NCI-H128 (cell line): ENCODE results near the gene JAKMIP1.

Experiments used
- DNase-seq: peaks from one replicate; lab custom pipeline; 2025; ENCODE audit not compliant: unreplicated experiment; lab: John Stamatoyannopoulos, UW

Gene JAKMIP1

DNA sequence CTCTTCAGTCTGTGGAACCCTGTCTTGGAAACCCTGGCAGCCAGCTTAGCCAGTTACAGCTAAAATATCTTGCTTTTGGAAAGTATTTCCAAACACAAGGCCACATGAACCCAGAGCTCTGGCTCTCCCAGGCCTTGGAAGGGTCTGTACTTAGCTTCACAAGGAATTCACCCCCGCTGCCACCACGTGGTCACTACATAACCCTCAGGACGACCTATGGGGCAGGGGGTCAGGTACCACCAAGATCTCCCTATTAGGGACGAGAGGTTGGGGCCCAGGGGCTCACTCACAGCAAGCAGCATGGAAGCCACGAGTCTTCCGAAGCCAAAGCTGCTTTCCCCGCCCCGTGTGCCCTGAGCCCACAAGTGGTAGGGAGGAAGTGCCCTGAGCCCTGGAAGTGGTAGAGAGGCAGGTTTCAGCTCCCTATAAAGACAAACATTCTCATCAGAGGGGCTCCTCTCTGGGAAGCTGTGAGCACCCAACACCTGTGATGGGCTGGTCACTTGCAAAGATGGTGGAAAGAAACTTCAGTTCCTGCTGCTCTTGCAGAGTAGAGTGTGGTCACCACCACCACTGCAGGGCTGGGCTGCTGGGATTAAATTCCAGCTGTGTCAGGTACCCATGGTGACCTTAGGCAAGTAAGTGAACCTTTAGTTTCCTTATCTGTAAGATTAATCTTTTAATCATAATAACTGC, 4.7 kb upstream of the JAKMIP1 start:
- DNase-seq, result no peak

DNA sequence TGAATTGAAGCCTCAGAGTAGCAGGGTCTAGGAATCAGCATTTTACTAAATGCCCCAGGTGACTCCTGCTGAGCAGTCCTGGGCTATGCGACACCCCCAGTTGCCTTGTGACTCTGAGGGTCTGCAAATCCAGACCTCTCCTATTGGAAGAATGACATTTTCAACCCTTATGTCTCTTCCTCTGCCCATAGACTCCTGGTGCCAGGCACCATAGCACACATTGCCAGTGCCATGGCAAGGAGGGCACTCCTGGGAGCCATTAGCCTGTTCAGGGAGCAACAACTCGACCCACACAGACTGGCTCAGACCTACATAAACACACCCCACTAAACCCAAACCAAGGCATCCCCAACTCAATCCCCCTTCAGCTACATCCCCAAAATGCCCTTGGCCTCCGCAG, 3.7 kb upstream of the JAKMIP1 start:
- no peak for DNase-seq

DNA sequence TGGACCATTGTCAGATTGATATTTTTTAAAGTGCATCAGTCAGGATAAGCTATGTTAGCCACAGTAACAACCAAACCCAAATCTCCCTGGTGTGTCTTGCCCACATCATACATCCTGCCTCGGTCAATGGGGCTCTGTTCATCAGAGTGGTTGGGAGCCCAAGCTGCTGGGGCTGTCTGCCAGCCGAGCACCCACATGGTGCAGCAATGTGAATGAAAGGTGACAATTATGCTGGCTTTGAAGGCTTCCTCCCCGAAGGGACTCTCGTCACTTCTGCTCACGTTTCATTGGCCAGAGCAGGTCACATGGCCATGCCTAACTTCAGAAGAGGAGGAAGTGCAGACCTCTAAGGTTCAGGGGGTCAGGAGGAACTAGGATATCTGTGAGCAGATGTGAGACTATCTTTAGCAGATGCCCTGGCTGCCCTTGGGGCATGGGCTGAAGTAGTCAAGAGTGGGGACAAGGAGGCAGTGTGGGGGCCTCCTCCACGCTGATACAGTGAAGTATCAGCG, 1.3 kb upstream of the JAKMIP1 start:
- no peak for DNase-seq

DNA sequence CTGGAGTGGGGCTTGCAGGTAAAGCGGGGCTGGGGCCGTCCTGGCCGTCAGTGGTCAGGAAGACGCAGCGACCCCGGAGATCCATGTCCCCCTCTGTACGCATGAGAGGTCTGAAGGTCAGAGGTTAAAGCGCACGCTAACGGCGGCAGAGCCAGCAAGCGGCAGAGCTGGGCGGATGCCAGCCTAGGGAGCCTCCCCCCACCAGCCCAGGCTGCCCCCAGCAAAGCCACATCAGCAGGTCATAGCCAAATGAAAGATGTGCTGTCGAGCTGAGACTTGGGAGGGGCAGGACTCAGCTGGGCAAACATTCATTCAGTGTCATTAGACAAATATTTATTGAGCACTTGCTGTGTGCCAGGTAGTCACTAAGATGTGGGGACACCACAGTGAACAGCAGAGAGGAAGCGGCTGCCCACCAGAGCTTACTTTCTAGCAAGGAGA, 593 bp upstream of the JAKMIP1 start:
- DNase-seq, result no peak

DNA sequence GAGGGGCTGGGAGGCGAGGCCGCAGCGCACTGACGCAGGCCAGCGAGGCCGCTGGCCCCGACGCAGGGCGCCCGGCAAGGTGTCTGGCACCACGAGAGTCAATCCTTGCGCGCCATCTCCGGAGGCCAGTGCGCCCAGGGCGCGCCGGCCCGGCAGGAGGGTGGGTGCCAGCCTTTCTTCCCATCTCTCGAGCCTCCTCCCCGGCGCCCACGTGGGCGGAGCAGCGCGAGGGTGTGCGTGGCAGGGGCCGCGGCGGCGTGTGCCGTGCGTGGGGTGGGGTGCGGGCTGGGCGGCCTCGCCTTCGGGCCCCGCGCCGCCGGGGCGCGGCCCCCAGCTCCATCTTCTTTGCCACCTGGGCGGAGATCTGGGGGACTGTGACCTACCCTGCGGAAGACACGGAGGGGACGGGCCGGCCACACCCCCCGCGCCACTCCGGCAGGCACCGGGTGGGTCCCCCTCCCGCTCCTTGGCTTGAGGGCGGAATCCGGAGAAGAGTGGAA, 877 bp downstream of the JAKMIP1 start:
- DNase-seq, result no peak

DNA sequence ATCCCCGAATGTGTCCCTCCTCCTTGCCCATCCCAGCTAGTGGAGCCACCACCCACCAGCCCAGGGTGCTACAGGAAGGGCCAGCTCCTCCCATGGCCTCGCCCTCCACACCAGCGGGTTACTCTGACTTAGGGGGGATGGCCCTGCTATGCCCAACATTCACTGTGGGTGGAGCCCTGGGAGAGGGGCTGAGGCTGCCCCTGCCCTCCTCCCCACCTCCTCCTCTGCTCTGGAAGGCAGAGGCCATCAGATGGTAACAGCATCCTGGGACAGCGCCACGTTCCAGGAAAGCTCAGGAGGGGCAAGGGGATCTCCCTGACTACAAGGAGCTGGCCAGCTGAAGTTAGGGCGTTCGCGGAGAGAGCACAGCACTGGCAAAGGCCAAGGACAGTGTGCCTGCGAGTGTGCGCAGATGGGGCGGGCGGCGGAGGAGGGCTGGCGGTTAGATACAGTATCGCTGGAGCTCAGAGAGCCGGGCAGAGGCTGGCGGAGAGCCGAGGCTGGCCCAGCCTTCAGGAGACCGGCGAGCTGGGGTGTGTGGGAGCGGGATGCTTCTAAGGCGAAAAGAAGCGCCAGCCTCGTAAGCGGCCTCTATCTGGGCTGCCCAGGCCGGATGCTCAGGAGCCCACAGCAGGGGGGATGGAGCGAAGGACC, 1.5 kb downstream of the JAKMIP1 start:
- DNase-seq, result no peak

DNA sequence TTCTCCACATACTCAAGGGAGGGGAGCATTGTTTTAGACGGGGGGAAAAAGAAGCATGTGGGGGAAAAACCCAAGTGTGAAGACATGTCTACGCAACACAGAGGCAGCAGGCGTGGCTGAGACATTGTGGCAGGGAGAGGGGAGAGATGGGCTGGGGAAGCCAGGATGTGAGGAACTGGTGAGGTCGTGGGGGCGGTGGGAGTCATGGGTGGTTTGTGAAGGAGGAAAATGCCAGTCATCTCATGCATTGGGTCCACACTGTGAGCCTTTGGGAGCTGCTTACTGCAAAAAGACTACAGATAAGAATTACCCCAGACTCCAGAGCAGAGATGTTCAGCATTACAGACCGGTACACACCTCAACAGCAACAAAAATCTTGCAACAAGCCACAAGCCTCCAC, 2.1 kb downstream of the JAKMIP1 start:
- DNase-seq, result no peak

DNA sequence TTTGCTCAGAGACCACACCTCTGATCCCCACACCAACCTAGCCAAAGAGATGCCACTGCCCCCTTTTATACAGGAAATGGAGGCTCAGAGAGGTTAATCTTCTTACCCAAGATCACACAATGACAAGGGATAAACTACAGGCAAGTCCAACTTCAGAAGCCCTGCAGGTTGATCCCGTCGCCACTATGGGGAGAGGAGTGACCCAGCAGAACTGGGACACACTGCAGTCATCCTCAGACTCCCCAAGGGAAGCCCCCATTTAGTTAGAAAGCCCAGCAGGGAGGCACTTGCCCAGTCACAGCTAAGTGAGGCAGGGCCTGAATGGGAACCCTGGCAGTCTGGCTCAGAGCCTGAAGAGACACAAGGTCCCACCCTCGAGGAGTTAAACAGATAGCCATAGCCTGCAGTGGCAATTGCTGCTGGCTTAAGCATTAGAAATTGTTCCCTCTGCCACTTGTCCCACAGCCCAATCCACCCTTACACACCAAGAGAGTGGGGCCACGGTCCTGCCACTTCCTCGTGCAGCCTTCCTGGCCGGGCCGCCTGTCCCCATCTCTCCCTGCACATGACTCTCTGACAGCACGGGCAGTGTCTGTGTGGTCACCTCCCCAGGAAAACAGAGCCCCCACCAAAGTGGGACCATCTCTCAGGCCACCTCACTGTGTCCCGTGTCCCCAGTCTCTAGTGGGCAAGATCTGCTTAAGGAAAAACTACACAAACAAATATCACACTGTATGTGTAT, 2.7 kb downstream of the JAKMIP1 start:
- DNase-seq, result no peak

DNA sequence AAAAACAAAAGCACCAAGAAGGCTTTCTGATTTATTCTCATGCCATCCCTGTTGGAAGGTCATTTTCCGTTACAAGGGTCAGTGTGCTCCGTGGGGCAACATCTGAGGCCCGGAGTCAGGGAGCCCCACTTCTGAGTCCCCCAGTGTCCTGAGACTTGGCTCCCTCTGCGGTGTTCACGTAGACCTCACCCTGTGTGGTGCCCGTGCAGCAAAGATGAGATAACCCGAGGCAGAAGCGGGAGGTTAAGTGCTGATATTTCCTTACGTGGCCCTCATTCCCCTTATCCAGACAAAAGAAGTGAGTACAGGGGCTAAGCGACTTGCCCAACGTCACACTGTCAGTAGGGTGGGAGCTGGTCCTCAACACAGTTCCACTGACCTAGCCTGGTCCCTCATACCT, 3.5 kb downstream of the JAKMIP1 start:
- no peak for DNase-seq

DNA sequence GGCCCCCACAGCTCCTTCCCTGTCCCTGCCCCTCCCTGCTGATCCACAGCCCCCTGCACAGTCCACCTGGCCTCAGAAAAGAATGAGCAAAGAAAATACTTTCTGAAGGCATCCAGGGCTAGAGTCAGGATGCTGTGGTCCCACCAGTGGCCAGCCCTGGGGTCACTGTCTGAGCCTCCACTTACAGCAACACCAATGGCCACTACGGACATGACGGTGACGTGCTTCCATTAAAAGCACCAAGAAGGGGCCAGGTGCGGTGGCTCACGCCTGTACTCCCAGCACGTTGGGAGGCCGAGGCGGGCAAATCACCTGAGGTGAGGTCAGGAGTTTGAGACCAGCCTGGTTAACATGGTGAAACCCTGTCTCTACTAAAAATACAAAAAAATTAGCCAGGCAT, 4.0 kb downstream of the JAKMIP1 start:
- DNase-seq, result no peak

DNA sequence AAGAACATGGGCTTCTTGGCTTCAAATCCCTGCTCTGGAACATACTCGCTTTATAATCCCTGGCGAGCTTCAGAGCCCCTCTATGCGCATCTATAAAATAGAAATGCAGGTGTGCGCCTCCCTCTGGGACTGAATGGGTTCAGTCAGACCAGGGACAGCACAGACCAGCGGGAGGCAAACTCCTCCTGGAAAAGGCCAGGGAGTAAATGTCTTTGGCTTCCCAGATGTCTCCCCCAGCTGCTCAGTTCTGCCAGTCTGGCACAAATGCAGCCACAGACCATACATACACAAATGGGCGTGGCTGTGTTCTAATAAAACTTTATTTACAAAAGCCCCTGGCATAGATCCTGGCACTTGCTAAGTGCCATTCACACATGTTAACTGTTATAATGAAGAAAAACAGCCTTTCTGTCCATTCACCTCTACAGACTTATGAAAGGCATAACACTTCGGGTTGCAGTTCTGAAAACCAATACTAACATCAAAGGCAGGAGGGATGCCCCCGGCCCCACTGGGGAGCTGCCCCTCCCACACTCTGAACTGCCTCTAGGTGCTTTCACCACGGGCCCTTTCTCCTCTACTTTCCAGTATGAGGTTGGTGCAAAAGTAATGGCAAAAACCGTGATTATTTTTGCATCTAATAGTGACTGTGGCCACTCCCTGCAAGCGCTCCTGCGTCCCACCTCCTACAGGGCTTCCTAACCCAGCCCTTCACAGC, 4.6 kb downstream of the JAKMIP1 start:
- no peak for DNase-seq

DNA sequence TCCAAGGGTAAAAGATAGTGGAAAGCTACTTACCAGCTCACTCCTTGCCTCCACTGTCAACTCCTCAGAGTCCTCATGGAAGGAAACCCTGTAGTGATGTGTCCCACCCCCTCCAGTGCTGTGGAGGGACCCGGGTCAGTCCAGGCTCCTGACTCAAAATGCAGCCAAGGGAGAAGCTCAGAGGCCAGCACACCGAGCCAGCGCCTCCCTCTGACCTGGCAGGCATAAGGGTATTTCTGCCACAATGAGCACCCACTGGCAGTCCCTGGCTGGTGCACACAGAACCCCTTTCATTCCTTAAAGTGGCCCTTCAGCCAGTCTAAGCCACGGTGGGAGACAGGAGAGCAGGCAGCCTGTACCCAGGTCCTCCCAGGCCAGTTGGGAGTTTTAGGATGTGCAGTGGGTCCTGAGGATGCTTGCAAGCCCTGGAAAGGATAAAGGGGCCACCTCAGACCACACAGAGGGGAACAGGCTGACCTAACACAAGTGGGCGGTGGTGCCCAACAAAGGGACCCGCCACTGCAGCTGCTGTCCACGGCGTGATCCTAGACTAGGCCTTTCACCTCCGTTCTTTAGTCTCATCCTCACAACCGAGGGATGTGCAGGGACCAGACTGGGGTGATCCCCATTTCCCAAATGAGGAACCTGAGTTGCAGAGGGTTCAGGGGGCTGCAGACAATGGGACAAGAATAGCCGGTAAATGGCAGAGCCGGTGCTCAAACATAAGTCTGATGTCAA, 5.7 kb downstream of the JAKMIP1 start:
- DNase-seq, result no peak

DNA sequence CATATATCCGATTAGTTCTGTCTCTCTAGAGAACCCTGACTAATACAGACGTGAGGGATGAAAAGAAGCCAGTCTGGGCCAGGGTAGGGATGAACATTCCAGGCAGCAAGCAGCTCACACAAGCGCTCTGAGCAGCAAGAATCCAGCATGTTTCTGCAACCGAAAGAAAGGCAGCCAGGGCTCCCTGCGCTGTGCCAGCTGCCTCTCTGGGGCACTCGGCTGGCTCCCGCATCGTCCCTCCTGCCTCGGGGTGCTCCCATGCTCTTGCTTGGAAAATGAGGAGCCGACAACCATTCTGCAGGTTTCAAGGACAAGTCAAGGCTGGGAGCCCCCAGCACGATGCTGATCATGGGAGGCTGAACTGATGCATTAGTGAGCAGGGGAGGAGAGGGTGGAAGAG, 7.0 kb downstream of the JAKMIP1 start:
- no peak for DNase-seq

DNA sequence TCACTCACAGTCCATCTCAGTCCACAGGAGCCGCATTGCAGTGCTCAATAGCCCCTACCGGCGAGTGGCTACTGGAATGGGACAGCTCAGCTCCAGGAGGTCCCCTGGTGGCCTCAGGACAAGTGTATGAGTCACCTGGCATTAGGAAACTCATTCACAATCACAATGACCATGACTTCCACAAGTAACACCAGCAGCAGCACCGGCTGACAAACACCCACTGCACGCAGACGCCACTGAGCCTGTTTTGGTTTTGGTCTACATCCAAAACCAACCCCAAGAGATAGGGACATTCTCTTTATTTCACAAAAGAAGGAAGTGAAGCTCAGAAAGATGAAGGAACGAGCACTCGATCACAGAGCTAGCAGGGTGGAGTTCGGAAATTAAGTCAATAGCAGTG, 8.1 kb downstream of the JAKMIP1 start:
- DNase-seq, result no peak

DNA sequence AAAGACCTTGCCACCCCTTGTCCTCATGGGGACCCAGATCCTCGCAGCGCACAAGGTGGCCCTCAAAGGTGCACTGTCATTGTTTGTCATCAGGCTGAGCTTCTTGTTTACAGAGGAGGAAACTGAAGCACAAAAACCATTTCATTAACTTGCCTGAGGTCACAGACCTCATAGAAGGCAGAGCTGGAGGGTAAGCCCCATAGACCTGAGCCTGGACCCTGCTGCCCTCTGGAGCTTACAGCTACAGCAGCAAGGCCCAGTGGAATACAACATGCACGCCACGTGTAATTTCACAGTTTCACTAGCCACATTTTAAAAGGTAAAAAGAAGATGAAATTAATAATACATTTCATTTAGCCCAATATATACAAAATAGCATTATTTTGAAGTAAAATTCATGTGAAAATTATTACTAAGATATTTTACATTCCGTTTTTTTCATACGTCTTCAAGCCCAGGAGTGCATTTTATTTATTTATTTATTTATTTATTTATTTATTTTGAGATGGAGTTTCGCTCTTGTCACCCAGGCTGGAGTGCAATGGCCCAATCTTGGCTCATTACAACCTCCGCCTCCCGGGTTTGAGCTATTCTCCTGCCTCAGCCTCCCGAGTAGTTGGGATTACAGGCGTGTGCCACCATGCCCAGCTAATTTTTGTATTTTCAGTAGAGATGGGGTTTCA, 8.8 kb downstream of the JAKMIP1 start:
- DNase-seq, result no peak

DNA sequence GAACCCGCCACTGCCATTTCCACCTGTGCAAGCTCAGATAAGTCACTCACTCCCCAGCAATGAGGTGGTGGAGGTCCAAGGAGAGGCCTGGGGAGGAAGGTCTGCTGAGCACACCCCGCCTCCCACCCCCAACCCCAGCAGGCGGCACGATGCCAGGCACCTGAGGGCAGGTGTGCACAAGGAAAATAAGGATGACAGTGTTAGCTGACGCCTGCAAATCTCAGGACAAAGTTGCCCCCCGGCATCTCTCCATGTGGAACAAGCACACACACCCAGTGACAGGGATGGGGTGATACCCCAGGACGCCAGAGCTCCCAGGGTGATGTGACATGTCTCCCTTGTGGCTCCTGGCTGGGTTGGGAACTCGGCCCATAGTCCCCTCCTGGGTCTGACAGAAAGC, 9.9 kb downstream of the JAKMIP1 start:
- DNase-seq, result no peak

DNA sequence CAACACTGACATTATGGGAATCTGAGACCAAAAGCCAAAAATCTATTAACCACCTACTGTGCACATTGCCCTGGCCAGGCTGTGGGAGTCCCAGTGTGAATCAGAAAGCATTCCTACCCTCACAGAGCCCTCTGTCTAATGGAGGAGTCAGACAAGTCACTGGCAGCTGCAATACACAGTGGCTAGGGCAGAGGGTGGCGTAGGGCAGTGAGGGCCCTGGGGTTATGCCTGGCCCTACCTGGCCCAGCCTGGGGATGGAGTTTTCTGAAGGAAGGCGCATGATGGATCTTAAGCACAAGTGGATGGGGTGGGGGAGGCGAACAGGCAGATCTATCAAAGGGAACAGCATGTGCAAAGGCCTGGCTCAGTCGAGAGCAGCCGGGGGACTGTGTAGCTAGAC, 10.8 kb downstream of the JAKMIP1 start:
- DNase-seq, result no peak

DNA sequence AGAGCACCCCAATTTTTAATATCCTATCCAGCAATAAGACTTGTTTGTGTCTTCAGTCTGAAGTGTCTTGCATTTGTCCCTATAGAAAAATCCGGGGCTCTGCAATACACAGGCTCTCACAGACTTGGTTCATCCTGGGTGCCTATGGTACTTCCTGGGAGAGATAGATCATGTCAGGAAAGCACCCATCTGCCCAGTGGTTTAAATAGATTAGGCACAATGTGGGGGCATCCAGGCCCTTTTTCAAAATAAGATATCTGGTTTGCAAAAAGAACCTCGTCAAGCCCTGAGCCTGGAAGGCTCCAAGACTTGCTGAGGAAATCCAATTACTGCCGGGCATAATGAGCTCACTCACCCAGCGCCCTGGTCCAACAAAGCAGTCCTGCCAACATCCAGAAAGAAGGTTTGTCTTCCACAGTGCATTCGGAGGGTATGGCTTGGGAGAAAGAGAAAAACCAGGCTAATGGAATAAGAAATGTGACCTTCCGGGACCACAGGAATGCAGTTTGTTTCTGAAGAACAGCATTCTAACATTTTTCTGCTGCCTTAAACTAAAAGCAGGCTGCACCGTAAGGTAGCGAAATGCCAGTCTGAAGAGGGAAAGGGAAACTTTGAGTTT, 11.6 kb downstream of the JAKMIP1 start:
- DNase-seq, result no peak

DNA sequence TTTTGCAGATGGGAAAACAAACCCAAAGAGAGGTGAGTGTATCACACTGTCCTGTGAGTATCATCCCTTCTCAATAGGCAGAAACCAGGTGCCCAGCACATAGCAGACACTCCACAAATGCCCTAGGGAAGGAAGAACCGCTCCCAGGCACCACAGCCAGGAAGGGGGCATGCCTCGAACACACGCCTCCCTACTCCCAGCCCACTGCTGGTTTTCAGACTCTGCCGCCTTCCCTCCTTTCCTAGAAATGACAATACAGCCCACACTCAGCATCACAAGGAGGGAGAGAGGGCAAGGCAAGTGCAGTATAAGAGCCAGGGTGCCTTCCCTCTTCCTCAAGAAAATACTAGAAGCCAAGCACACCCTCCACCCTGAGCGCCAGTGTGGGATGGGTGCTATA, 16.2 kb downstream of the JAKMIP1 start:
- DNase-seq, result no peak

DNA sequence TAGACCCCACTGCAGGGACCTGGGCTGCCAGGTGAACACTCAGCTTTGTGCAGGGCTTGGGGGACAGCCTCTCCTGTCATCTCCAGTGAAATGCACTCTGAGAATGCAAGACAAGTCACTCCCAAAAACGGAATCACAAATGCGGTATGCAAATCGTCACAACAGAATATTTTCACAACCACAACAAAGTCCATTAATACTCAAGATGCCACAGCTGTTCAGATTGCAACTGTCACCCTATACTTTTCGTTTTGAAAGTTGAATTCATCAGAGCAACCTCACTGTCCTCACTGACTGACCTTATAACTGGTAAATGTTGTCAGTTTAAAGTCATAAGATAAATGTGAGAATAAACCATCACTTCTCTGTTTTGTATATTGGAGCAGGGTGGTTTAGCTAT, 16.6 kb downstream of the JAKMIP1 start:
- DNase-seq, result no peak
